ENCODE results near the gene ANO6.

DNA sequence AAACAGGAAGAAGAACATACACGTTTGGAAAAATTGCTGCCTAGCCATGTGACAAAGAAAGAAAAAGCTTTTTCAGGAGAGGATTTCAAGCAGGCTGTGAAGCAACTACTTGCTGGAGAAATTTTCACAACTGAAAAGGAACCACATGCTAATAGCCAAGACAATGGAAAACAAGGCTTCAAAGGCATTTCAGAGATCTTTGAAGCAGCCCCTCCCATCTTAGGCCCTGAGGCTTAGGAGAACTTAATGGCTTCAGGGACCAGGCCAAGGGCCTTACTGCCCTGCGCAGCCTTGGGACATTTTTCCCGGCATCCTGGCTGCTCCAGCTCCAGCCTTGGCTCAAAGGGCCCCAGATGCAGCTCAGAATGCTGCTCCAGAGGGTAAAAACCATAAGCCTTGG lies 257.7 kb downstream of the ANO6 start:
- TF ChIP-seq POLR2AphosphoS5 (IDR thresholded peaks at IDR 0.05) (no peak), POLR2A (IDR thresholded peaks at IDR 0.05) (no peak)
- TF ChIP-seq, protein P1, sequence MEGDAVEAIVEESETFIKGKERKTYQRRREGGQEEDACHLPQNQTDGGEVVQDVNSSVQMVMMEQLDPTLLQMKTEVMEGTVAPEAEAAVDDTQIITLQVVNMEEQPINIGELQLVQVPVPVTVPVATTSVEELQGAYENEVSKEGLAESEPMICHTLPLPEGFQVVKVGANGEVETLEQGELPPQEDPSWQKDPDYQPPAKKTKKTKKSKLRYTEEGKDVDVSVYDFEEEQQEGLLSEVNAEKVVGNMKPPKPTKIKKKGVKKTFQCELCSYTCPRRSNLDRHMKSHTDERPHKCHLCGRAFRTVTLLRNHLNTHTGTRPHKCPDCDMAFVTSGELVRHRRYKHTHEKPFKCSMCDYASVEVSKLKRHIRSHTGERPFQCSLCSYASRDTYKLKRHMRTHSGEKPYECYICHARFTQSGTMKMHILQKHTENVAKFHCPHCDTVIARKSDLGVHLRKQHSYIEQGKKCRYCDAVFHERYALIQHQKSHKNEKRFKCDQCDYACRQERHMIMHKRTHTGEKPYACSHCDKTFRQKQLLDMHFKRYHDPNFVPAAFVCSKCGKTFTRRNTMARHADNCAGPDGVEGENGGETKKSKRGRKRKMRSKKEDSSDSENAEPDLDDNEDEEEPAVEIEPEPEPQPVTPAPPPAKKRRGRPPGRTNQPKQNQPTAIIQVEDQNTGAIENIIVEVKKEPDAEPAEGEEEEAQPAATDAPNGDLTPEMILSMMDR (IDR thresholded peaks at IDR 0.05), result no peak

Measured in breast epithelium (tissue), 3 donors.